Activated CD8-positive, alpha-beta memory T cell treated with anti-CD3 and anti-CD28 coated beads for 24 hours (primary cell): ENCODE data around the gene ANKRD2.
"Not testable (repeated sequence)": the region's sequence is repeated elsewhere in the genome, so short reads cannot be mapped to it uniquely, and the experiment has no call there.

Experiments used
- DNase-seq: peaks from one replicate; pipeline ENCODE4 v3.0.0-alpha.2; 2020

Gene ANKRD2

DNA sequence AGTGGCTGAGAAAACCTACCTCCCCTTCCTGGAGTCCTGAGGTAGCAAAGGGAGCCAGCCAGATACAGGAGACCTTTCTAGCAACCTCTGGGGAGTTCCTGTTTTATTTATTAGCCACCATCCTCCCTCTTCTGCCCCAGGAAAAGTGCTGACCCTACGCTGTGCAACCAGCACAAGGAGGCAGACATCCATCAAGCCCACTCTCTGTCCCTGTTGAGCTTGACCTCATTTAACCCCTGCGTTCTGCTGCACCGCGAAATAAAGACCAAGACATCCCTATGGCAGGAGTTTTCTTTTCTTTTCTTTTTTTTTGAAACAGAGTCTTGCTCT lies 25.3 kb upstream of the ANKRD2 start:
- DNase-seq = no peak

DNA sequence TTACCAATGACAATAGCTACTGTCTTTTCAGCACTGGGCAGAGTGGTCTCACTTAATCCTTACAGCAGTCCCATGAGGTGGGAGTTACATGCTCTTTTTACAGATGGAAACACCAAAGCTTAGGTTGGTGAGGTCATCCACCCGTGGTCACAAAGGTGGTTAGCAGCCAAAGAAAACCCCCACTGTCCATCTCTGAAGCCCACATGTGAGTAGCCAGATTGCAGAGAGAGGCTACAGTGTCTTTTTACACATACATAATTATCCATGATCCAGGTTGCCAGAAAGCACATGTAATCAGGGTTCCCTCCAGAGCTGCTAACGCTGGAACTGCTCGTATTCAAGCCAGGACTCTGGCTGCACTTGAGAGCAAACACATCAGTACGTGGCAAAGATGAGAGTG lies 24.6 kb upstream of the ANKRD2 start:
- no peak for DNase-seq

DNA sequence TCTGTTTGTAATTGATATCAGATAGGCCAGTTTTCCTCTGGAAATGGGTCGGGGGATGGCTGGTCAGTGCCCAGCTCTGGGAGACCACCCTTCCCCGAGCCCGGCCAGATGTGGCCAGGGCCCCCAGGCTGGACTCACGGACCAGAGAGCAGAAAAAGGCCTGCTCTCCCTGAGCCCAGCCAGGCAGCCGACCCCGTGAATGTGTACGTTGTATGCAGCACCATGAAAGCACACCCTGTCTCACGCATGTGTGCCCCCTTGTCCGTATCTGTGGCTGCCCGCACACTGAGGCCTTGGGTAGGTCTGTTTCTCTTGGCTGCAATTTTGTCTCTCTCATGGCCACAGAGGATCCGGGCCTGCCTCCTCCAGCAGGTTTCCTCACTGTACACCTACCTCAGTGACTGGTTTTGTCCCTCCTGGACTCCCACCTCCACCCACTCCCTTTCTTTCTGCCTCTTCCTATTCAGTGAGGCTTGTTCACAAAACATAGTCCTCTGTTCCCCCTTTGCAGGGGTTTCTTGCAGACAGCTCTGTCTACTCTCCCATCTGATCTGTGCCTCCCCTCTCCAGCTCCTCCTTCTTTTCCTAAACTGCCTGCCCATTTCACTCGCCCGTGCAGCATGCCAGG lies 23.6 kb upstream of the ANKRD2 start:
- DNase-seq = no peak

DNA sequence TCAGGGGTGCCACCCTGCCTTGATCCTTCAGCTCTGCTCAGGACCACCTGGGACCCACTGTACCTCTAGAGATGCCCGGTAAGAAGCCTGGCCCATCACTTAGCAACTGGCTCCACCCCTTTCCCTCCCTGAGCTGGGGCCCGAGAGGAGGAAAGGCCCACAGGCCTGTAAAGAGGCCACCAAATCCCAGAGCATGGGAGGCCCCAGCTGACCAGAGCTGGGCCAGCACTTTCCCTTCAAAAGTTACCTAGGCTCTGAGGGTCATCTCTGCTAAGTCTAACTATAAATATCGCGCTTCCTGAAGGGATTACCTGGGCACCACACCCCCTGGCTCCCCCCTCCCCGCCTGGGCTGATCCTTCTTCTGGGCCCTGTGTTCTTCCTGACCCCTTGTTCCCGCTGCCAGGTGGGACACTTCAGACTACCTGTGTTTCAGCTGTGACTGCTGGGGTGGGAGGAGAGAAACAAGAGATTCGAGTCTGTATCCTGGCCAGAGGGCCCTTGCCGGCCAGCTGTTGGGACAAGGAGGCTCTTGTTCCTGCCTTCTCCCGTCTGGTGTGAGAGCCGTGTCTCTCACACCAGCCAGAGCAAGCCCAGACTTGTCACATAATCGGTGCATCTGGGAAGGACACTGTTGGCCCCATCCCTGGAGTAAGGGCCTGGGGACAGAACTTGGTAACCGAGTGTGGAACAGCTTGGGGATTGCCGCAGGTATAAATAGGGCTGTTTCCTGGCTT lies 22.8 kb upstream of the ANKRD2 start:
- no peak for DNase-seq

DNA sequence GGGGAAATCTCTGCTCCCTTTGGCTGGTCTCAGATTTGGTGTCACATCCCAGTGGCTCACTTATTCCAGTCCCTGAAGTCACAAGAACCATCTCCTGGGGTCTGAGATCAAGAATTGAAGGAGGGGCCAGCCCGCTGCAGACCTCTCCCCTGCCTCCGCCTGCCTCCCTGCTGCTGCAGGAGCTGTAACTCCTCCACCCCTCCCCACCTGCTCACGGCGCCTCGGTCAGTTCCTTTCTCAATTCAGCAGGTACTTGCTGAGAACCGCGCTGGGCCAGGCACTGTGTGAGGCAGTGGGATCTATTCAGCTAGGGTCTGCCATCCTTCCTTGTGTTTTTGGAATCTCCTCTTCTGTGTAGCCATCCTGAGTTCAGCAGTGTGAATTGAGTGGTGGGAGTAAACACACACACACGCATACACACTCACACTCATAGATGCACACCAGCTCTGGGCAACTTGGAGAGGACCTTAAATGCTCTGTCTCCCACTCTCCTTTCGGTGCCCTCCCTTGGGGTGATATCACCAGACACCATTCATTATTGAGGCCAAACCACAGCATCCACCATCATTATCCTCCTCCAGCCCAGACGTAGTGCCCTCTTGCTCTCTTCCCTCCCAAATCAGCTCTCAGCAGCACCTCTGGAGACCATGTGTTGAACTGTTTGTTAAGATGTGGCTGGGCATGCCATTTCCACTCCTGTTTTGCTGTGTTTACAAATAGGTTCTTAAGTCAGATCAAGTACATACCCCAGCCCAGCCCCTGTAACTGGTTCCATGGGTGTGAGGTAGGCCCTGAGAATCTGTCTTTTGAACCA lies 22.0 kb upstream of the ANKRD2 start:
- DNase-seq = no peak

DNA sequence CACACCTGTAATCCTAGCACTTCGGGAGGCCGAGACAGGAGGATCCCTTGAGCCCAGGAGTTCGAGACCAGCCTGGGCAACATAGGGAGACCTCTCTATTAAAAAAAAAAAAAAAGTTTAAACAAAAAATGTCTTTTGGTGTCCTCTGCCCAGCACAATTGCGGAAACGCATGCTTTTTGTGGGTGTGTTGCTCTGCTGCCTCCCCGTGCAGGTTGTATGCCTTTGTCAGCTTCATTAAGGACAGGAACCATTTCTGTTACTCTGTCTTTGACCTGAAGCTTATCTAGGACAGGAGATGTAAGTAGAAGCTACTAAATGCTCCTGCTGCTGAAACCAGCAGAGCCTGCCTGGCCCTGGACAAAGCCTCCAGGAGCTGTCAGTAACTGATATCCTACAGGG lies 21.3 kb upstream of the ANKRD2 start:
- no peak for DNase-seq

DNA sequence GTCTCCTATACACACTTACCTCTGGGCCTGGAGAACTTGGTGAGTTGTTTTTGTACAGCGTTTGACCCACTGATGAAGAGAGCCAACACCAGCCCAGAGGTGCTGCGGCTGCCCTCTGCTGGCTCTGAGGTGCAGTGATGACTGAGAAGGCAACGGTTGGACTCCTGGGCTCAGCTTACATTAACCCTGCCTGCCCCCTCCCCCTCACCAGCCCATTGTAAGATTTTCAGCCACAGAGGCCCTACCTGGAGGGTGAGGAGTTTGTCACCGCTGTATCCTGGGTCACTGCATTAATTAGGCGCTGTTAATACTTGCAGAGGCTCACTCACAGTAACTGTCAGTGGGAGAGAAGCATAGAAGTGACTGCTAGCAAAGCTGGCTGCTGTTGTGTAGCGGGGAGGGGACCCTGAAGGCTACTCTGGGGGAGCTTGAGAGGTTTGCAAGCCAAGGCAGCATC lies 19.0 kb upstream of the ANKRD2 start:
- peak; percentile 85 for DNase-seq

DNA sequence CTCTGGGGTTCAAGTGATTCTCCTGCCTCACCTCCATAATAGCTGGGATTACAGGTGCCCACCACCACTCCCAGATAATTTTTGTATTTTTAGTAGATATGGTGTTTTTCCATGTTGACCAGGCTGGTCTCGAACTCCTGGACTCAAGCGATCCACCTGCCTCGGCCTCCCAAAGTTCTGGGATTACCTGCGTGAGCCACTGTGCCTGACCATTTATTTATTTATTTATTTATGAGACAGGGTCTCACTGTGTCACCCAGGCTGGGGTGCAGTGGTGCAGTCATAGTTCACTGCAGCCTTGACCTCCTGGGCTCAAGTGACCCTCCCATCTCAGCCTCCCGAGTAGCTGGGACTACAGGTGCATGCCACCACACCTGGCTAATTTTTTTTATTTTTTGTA lies 18.2 kb upstream of the ANKRD2 start:
- DNase-seq = not testable (repeated sequence)

DNA sequence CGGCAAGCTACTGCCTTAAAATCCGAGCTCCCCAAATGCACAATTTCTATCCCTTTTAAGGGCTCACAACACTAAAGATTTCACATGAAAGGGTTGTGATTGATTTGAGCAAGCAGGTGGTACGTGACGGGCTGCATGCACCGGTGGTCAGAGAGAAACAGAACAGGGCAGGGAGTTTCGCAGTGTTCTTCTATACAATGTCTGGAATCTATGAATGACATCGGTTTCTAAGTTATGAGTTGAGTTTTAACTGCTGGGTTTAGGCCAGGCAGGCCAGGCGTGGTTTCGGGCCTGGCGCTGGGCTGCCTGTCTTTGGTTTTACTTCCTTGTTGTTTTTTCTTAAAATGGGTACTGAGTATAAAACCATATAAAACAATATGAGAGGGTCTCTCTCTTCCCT lies 17.0 kb upstream of the ANKRD2 start:
- not testable (repeated sequence) for DNase-seq

DNA sequence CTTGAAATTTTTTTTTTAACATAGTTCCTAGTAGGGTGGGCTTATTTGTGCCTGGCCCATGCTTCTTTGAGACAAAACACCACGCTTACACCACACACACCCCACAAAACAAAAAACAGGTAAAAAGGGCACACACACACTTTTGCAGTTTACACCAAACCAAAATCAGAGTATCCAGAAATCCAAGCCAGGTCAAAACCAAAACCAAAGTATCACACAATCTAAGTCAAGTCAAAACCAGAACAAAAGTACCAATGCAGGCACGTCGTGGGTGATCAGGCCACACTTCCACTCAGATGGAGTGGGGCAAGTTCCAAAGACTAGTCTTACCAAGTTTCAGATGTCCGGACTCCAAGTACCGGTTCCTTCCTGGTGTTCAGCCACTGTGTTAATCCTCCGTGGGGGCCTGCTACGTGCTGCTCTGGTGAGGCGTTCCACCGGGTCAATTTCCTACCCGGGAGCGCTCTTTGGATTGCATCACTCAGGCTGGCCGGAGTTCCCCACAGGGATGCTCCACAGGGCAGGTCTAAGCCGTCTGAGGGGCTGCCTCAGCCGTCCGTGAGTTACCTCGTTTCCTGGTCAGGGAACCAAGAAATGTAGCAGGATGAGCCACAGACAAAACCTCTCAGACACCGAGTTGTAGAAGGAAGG lies 11.7 kb upstream of the ANKRD2 start:
- not testable (repeated sequence) for DNase-seq

DNA sequence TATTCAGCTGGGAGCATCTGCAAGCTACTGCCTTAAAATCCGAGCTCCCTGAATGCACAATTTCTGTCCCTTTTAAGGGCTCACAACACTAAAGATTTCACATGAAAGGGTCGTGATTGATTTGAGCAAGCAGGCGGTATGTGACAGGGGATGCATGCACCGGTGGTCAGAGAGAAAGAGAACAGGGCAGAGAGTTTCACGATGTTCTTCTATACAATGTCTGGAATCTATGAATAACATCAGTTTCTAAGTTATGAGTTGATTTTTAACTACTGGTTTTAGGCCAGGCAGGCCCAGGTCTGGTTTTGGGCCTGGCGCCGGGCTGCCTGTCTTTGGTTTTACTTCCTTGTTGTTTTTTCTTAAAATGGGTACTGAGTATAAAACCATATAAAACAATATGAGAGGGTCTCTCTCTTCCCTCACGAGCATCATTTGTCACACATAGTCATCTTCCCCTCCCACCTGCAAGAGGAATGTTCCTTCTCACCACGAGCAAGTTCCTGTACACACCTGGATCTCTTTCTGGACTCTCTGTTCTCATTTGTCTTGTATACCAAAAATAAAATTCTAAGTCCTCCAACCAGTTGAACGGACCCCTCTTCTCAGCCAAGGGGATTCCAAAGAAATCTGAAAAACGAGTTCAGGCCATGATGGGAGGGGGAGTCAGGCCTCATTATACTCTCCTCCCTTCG lies 11.0 kb upstream of the ANKRD2 start:
- DNase-seq = not testable (repeated sequence)

DNA sequence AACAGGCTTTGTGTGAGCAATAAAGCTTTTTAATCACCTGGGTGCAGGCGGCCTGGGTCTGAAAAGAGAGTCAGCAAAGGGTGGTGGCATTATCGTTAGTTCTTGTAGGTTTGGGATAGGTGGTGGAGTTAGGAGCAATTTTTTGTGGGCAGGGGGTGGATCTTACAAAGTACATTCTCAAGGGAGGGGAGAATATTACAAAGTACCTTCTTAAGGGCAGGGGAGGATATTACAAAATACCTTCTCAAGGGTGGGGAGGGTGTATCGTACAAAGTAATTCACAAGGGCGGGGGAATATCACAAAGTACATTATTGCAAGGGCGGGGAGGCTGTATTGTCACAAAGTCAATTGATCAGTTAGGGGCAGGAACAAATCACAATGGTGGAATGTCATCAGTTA lies 10.2 kb upstream of the ANKRD2 start:
- DNase-seq = not testable (repeated sequence)

DNA sequence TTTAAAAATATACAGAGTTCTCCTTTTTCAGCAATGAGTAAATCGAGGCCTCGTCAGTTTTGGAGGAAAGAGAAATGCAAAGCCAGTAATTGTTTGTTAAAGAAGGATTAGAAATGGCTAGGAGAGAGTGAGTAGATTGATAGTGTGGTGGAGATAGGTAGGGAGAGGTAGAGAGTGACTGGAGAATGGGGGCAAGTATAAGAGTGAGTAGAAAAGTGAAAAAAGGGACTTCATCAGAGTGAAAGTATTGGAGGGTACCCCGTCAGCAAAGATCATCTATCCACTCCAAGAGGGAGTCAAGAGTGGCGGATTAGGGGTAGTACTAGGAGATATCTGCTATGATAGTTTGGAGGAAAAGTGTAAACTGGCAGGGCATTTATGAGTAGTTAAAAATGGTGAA lies 9.2 kb upstream of the ANKRD2 start:
- DNase-seq = no peak

DNA sequence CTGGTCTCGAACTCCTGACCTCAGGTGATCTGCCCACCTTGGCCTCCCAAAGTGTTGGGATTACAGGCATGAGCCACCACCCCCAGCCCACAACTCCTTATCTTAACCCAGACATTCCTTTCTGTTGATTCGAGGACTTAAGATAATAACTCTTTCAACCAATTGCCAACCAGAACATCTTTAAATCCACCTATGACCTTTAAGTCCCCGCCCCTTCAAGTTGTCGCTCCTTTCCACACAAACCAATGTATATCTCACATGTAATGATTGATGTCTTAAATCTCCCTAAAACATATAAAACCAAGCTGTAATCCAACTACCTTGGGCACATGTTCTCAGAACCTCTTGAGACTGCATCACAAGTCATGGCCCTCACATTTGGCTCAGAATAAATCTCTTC lies 7.8 kb upstream of the ANKRD2 start:
- no peak for DNase-seq

DNA sequence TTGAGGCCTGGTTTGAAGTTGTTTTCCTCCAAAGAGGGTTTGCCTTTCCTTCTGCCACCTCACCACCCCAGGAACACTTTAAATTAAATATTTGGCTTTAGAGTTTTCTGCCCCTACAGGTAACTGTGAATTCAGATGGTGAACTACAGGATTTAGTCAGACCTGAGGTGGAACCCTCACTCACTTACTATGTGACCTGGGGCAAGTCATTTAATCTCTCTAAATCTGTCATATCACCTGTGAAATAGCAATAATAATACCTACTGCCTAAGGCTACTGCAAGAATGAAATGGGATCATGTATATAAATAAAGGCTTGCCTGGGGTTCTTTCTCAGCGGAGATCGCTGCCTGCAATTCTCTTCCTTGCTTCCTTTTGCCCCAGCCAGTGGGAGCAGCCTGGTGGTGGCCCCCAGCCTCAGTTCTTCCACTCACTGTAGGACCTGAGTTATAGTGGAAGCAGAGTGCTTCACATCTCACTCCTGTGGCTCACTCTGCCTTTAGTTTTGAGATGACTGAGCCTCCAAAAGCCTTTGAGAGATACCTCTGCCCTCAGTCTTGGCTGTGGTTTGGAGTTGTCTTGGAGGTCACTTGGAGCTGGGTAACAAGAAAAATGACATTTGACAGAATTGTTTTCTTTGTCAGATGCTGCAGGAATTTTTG lies 6.1 kb upstream of the ANKRD2 start:
- DNase-seq = no peak

DNA sequence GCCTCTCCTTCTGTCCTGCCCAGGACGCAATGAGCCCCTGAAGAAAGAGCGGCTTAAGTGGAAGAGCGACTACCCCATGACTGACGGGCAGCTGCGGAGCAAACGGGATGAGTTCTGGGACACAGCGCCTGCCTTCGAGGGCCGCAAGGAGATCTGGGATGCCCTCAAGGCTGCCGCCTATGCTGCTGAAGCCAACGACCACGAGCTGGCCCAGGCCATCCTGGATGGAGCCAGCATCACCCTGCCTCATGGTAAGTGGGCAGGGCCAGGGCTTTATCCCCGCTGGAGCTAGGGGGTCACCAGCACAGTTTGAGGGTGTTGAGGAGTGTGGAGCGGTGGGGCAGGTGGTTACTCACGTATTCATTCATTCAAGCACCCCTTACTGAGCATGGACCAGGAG lies 4.7 kb upstream of the ANKRD2 start:
- no peak for DNase-seq

DNA sequence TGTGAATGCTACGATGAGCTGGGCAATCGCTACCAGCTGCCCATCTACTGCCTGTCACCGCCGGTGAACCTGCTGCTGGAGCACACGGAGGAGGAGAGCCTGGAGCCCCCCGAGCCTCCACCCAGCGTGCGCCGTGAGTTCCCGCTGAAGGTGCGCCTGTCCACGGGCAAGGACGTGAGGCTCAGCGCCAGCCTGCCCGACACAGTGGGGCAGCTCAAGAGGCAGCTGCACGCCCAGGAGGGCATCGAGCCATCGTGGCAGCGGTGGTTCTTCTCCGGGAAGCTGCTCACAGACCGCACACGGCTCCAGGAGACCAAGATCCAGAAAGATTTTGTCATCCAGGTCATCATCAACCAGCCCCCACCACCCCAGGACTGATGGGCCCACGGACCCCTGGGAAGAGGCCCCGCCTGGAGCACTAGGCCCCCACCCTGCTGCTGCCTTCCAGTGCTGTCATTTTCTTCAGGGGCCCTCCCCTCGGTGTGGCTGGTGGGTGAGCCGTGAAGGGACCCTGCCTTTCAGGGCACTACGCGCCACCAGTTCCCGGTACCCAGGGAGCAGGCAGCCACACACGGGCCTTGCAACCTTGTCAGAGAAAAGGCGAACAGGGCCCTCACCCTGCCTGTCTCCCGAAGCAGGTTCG lies 2.3 kb upstream of the ANKRD2 start:
- no peak for DNase-seq

DNA sequence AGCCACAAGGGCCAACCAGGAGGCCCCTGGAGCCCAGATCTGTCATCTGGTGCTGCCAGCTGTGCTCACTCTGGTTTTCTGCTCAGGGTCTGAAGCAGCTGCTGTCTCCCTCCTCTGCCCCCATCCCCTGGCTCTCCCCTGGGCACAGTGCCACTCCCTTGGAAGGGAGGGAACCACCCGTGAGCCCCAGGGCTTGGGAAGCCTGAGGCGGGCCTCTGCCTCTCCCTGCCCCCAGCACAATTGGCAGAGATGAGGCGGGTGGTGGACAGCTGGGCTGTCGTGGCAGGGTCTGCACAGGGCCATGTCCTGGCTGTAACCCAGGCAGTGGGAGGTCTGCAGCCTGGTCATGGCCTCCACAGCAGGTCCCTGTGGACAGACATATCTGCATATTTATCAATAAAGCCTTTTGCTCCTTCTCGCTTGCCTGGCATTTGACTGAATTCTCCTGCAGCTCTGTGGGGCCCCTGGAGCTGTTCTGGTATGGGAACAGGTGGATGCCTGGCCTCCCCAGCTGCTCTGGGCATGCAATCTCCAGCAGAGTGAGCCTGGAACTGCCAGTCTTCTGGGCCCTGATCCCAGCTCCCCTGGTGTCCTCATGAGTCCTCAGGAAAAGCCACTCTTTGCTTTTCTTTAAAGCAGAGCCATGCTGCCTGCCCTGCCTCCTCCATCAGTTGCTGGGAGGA lies 1.6 kb upstream of the ANKRD2 start:
- DNase-seq = no peak

DNA sequence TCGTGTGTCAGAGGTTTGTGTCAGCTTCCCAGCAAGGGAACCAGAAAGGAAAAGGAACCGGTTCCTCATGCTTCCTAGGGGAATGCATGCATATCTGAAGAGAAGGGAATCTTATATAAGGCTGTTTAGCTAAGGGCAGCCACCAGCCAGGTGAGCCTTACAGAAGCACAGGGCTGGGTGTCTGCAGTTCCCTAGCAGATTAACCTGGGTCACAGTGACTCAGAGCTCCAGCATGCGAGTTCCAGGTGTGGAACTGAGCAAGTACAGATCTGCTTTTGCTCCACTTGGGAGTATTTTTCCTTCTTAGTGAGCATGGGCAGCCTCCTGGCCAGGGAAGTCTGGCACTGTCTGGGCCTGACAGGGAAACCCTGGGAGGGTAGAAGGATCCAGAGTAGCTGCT lies 957 bp upstream of the ANKRD2 start:
- no peak for DNase-seq

DNA sequence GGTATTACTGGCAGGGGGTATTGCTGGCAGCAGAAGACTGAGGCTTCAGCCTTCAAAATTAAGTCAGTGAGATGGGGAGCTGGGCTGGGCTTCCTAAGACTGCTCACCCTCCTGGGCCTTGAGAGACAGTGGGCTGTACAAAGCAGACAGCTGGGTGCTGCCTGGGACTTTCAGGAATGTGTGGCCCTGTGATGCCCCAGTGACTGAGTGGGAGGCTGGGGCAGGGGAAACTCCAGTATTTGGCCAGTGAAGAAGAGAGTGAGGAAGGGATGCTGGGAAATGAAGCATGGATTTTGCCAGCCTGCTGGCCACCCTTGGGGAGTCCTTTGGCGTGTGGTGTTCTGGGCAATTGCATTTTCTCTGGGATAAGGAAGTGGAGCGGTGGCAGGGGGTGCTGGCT lies 442 bp downstream of the ANKRD2 start:
- DNase-seq = no peak

DNA sequence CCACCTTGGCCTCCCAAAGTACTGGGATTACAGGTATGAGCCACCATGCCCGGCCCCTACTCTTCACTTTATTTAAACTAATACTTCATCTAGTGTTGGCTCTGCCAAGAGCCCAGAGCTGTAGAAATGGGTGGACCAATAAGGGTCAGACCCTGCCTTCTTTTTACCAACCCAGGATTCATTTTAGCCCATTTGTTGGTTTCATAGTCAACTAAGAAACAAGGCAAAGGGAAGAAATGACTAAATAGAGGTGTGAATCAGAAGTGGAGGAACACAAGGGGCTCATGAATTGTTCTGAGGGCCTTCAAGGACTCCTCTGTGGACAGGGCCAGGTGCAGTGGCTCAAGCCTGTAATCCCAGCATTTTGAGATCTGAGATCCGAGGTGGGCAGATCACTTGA lies 1.1 kb downstream of the ANKRD2 start:
- no peak for DNase-seq
